ENCODE measurements around the gene IL21R.

The IL21R gene

GRCh38 chr16:27401768-27402568, at the start of gene IL21R:
Gene IL21R (plus strand): TSS chr16:27402174. CDS start chr16:27430072, 27,898 bp downstream.
- DNase-seq (ENCODE audit: low read depth), result peak; percentile 87

GRCh38 chr16:27353853-27354252, 48.1 kb upstream of the IL21R start:
- no peak for DNase-seq (ENCODE audit: low read depth)

- no peak for DNase-seq (ENCODE audit: low read depth)
Observed at GRCh38 chr16:27355610-27356009, 46.4 kb upstream of the IL21R start.

GRCh38 chr16:27356794-27357193, 45.2 kb upstream of the IL21R start:
- DNase-seq (ENCODE audit: low read depth), result no peak

- DNase-seq (ENCODE audit: low read depth), result no peak
Observed at GRCh38 chr16:27359051-27359450, 42.9 kb upstream of the IL21R start.

- no peak for DNase-seq (ENCODE audit: low read depth)
Observed at GRCh38 chr16:27359615-27360014, 42.4 kb upstream of the IL21R start.

- DNase-seq (ENCODE audit: low read depth), result no peak
Observed at GRCh38 chr16:27361987-27362386, 40.0 kb upstream of the IL21R start.

GRCh38 chr16:27362570-27363245, 39.3 kb upstream of the IL21R start:
- DNase-seq (ENCODE audit: low read depth), result no peak

- no peak for DNase-seq (ENCODE audit: low read depth)
Observed at GRCh38 chr16:27363246-27363632, 38.7 kb upstream of the IL21R start.

- no peak for DNase-seq (ENCODE audit: low read depth)
Observed at GRCh38 chr16:27363797-27364196, 38.2 kb upstream of the IL21R start.

GRCh38 chr16:27364493-27365141, 37.4 kb upstream of the IL21R start:
- no peak for DNase-seq (ENCODE audit: low read depth)

GRCh38 chr16:27365142-27366089, 36.6 kb upstream of the IL21R start:
- DNase-seq (ENCODE audit: low read depth), result no peak

GRCh38 chr16:27366687-27367460, 35.1 kb upstream of the IL21R start:
- peak; percentile 13 for DNase-seq (ENCODE audit: low read depth)

- peak; percentile 75 for DNase-seq (ENCODE audit: low read depth)
Observed at GRCh38 chr16:27367461-27368357, 34.3 kb upstream of the IL21R start.

- DNase-seq (ENCODE audit: low read depth), result no peak
Observed at GRCh38 chr16:27368358-27368722, 33.6 kb upstream of the IL21R start.

- no peak for DNase-seq (ENCODE audit: low read depth)
Observed at GRCh38 chr16:27369806-27370205, 32.2 kb upstream of the IL21R start.

GRCh38 chr16:27370318-27370717, 31.7 kb upstream of the IL21R start:
- no peak for DNase-seq (ENCODE audit: low read depth)

GRCh38 chr16:27373312-27373711, 28.7 kb upstream of the IL21R start:
- DNase-seq (ENCODE audit: low read depth), result no peak

GRCh38 chr16:27374221-27374803, 27.7 kb upstream of the IL21R start:
- DNase-seq (ENCODE audit: low read depth), result no peak

Data from activated T-helper 1 cell treated with Interleukin-2 at 50 U/mL for 16 hours (primary cell).